Left lung (tissue), 10 donors: ENCODE measurements around the gene USHBP1. TPM values are rescaled to one million over a fixed set of nuclear protein-coding genes. Genes with fewer than 3 reads are reported as not detected.
A peak's percentile ranks its signal among the peaks of the same experiment; 100 is the strongest.

Experiments
- ATAC-seq: fragments of 200-7000 bp; cut with Tn5 transposase; one replicate; pipeline ENCODE4 v1.9.1; 2020; ENCODE audit warnings: moderate library complexity
- DNase-seq, 4 donors: peaks; one replicate each; pipeline ENCODE4 v3.0.0-alpha.2; 2013 to 2020
- H3K27ac ChIP-seq, 2 donors: fragments of 200-600 bp; sonication (generic) in 1 of 2; one replicate each; pipeline versions ENCODE4 v1.5.0 to v1.8.0; 2020 to 2021
- H3K27me3 ChIP-seq, 2 donors: fragments of 200-600 bp; sonication (generic) in 1 of 2; one replicate each; pipeline versions ENCODE4 v1.5.0 to v1.8.0; 2020 to 2021
- H3K36me3 ChIP-seq, 2 donors: fragments of 200-600 bp; sonication (generic) in 1 of 2; one replicate each; pipeline versions ENCODE4 v1.5.0 to v1.8.0; 2020 to 2021
- H3K4me1 ChIP-seq, 2 donors: fragments of 200-600 bp; one replicate each; pipeline ENCODE4 v1.8.0; 2021
- H3K4me3 ChIP-seq, 2 donors: fragments of 200-600 bp; sonication (generic) in 1 of 2; one replicate each; pipeline versions ENCODE4 v1.5.0 to v1.8.0; 2020 to 2021; ENCODE audit warnings: mild to moderate bottlenecking in 1 of 2
- H3K9me3 ChIP-seq, 2 donors: fragments of 200-600 bp; sonication (generic) in 1 of 2; one replicate each; pipeline versions ENCODE4 v1.5.0 to v1.8.0; 2020 to 2021
- intact Hi-C, 2 donors: fragments of 100-400 bp; cut with DNase I; formaldehyde crosslinking; loops; one replicate each; pipeline versions ENCODE4 v1.11.2 to v1.14.2; 2022
- polyA plus RNA-seq, 6 donors: library from polyadenylated mRNA; unstranded; fragments of 120-200 nt; gene quantifications; one replicate each; pipeline ENCODE4 v1.2.1, GENCODE V29; 2013; ENCODE audit not compliant: insufficient read length in 6 of 6
- total RNA-seq, 2 donors: library from RNA; stranded (reverse); fragmentation: NEBNext Ultra II Directional; extraction: Animal tissue kit (Norgen Biotek cat#: 25700); gene quantifications; one replicate each; pipeline ENCODE4 v1.2.1, GENCODE V29; 2021
- TF ChIP-seq, protein P1 (sequence below), 2 donors: fragments of 200-600 bp; sonication (generic) in 1 of 2; IDR thresholded peaks; one replicate each; pipeline versions ENCODE4 v1.5.0 to v1.8.0; 2021; ENCODE audit warnings: antibody characterized with exemption in 2 of 2
- donor health status: DM: no; HTN: yes; CAD: no.
- donor health status: DM: no; HTN: no; CAD: no.

The USHBP1 gene
- total and polyA plus RNA-seq, 8 donors, result 4.8 to 13.3 (median 10.8) TPM

DNA sequence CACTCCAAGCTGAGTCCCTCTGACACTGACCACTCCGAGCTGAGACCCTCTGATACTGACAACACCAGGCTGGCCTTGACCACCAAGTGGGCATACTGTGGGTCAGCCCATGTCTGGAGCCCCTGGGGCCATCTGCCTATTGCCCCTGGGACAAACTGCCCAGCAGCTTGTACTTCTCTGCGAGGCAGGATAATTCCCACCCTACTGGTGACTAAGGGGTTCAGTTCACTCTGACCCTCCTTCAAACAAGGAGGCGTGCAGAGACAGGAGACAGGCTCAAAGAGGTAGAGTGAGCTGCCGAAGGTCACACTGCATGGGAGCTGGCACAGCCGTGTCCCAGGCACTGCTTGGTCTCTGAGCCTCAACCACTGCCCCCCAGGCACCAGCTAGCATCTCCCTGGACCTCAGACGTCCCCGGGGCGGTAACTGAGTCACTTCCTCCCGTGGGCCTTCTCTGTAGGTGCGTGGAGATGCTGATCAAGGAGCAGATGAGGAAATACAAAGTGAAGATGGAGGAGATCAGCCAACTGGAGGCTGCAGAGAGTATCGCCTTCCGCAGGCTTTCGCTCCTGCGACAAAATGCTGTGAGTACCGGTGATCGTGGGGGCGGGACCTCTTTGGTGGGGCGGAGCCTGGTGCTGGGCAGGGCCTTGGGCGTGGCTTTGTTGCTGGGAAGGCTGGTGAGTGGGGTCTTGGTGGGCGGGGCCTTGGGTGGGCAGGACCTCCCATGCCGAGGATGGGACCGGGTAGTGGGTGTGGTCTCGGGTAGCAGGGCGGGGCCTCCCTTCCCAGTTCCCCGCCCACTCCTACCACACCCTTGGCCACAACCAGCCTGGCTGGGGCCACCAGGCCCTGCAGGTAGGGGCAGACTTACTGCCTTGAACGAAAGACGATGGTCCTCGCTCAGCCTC, 55.2 kb downstream of the USHBP1 start:
- Histone ChIP-seq H3K36me3 (peaks cover 0 to 90% of the 10 kb centered on the region in 2 donors), H3K4me3 (no peak overlapping the region), H3K9me3 (no peaks in the 10 kb centered on the region), H3K27ac (no peak overlapping the region), H3K4me1 (peaks cover under 1 to 1% of the 10 kb centered on the region in 2 donors), H3K27me3 (no peaks in the 10 kb centered on the region)
- DNase-seq (peak in 1 of 4 donors; percentile 71), ATAC-seq (no peak)
- intact Hi-C loops, result loop anchor here in 1 of 2 donors (10.0 kb wide), 1 partner anchor 75 kb away; the partner anchor contains the start of gene ANKLE1
- TF ChIP-seq, protein P1, sequence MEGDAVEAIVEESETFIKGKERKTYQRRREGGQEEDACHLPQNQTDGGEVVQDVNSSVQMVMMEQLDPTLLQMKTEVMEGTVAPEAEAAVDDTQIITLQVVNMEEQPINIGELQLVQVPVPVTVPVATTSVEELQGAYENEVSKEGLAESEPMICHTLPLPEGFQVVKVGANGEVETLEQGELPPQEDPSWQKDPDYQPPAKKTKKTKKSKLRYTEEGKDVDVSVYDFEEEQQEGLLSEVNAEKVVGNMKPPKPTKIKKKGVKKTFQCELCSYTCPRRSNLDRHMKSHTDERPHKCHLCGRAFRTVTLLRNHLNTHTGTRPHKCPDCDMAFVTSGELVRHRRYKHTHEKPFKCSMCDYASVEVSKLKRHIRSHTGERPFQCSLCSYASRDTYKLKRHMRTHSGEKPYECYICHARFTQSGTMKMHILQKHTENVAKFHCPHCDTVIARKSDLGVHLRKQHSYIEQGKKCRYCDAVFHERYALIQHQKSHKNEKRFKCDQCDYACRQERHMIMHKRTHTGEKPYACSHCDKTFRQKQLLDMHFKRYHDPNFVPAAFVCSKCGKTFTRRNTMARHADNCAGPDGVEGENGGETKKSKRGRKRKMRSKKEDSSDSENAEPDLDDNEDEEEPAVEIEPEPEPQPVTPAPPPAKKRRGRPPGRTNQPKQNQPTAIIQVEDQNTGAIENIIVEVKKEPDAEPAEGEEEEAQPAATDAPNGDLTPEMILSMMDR (IDR thresholded peaks at IDR 0.05), result no peak

DNA sequence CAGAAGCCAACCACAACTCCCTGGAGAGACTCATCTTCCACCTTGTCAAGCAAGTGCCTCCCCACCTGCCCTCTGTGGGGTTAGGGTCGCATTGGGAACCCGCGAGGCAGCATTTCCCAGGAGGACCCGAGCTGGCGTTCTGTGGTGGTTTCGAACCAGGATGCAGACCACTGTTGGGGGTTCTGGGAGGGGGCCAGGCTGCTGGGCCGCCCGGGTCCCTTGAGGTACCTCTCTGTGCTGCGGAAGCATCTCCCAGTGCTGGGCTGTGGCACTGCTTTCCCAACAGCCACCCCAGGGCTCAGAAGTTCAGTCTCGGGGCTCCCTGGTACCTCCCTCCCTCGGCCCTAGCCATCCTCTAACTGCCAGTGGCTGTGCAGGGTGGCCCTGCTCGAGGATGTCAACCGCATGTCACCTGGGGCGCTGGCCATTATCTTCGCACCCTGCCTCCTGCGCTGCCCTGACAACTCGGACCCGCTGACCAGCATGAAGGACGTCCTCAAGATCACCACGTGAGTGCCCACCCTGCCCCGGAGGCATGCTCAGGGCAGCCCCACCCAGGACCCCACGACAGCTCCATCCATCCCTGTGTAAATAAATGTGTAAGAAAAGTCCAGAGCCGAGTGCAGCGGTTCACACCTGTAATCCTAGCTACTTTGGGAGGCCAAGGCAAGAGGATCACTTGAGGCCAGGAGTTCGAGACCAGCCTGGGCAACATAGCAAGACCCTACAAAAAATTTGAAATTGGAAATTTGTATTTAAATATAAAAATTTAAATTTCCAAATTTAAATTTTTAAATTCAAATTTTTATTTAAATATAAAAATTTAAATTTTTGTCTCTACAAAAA, 57.6 kb downstream of the USHBP1 start:
- Histone ChIP-seq H3K9me3 (no peaks in the 10 kb centered on the region), H3K27ac (no peak overlapping the region), H3K4me3 (no peak overlapping the region), H3K4me1 (no peaks in the 10 kb centered on the region), H3K36me3 (peaks cover 0 to 99% of the 10 kb centered on the region in 2 donors), H3K27me3 (no peaks in the 10 kb centered on the region)
- TF ChIP-seq, protein P1 (IDR thresholded peaks at IDR 0.05), result no peak
- DNase-seq, result no peak
- intact Hi-C loops, result loop anchor here in 1 of 2 donors (10.0 kb wide), 1 partner anchor 78 kb away; the partner anchor contains the start of gene ANKLE1
- no peak for ATAC-seq

DNA sequence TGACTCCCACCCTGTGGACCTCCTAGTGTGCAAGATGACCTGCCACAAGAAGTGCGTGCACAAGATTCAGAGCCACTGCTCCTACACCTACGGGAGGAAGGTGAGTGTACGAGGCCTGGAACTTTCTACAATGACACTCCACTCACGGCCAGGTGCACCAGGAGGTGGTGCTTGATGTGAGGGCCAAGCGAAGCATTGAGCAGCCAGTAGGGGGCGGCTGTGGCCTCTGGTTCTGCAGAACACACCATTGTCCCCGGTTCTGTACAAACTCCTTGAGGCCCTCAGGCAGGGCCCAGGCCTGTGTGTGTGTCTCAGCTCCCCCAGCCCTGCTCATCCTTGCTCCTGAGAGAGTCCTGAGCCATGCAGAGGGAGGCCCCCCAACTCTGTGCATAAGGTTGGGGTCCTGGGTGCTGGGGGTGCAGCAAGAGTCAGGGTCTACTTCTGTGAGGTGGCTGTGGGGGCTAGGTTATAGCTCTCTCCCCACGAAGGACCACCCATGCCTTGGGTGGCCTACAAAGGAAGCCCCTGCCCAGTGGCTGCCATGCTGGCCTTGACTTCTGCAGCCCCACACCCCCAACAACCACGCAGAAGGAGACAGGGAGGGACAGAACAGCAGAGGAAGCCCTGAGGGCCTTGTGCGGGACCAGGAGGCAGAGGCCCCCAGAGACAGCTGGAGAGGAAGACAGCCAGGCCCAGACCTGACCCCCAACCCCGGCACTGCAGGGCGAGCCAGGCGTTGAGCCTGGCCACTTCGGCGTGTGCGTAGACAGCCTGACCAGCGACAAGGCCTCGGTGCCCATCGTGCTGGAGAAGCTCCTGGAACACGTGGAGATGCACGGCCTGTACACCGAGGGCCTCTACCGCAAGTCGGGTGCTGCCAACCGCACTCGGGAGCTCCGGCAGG, 59.1 kb downstream of the USHBP1 start:
- TF ChIP-seq, protein P1 (IDR thresholded peaks at IDR 0.05), result peak; percentile 43 to 70
- H3K27ac ChIP-seq, result no peak overlapping the region
- ATAC-seq (peak; percentile 85), DNase-seq (peak in 3 of 4 donors; percentile 13 to 88 (median 60))
- H3K36me3 ChIP-seq, result peaks cover 0 to 99% of the 10 kb centered on the region in 2 donors
- H3K4me1 ChIP-seq, result no peaks in the 10 kb centered on the region
- no peaks in the 10 kb centered on the region for H3K27me3 ChIP-seq
- no peaks in the 10 kb centered on the region for H3K9me3 ChIP-seq
- no peak overlapping the region for H3K4me3 ChIP-seq
- intact Hi-C loops, result loop anchor here in 1 of 2 donors (10.0 kb wide), 1 partner anchor 79 kb away; the partner anchor contains the start of gene ANKLE1

DNA sequence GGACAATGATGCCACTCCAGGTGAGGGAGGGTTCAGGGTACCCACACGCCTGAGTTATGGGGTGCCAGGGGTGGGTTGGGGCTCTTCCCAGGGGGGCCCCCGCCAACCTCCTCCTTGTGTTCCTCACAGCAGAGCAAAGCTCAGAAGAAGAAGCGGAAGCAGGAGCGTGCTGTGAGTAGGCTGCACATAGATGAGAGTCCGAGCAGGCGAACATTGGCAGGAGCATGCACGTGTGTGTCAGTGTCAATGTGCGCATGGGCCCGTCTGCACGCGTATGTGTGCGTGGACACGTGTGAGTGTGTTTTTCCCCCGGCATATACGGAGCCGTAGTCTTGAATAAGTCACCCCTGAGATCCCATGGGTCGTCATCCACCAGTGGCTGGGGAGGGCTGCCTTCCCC, 61.8 kb downstream of the USHBP1 start:
- no peak for ATAC-seq

More for the DNA sequence above, 61.8 kb downstream of the USHBP1 start:
- DNase-seq, result no peak
- H3K9me3 ChIP-seq, result no peaks in the 10 kb centered on the region
- no peak overlapping the region for H3K27ac ChIP-seq
- H3K4me3 ChIP-seq, result no peak overlapping the region
- peaks cover 0 to 99% of the 10 kb centered on the region in 2 donors for H3K36me3 ChIP-seq
- H3K27me3 ChIP-seq, result no peaks in the 10 kb centered on the region
- H3K4me1 ChIP-seq, result no peaks in the 10 kb centered on the region
- TF ChIP-seq, protein P1 (IDR thresholded peaks at IDR 0.05), result no peak
- intact Hi-C loops, result loop anchor here in 1 of 2 donors (10.0 kb wide), 1 partner anchor 82 kb away; the partner anchor contains the start of gene ANKLE1
